ENCODE measurements around the gene CELSR1. TPM values are rescaled to one million over a fixed set of nuclear protein-coding genes. Genes with fewer than 3 reads are reported as not detected.
"Not testable (repeated sequence)": the region's sequence is repeated elsewhere in the genome, so short reads cannot be mapped to it uniquely, and the experiment has no call there.

CELSR1 gene
- total RNA-seq, 3 donors from 2014 or later = 0.22 to 0.63 (median 0.38) TPM

DNA sequence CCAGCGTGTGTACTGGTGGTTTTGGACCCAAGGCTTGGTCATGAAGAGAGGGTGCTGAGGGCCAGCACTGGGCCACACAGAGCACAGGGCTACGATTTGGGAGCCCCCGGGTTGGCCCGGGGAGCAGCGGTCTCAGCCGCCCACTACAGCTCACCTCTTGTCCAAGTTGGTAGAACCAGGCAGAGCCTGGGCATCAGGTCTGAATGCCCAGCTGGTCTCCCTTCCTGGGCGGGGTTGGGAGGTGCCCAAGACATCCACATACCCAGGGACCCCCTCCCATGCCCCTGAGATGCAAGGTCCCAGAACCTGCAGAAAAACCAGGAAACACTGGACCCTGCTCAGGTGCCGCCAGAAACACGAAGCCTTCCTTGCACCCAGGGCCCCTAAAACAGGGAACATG is 18.0 kb downstream of the CELSR1 start:
- peaks cover 2% of the 10 kb centered on the region for H3K27me3 Mint-ChIP-seq (ENCODE audit: low read depth)
- H3K4me1 Mint-ChIP-seq (ENCODE audit: low read depth) = no peaks in the 10 kb centered on the region
- no peaks in the 10 kb centered on the region for H3K36me3 Mint-ChIP-seq (ENCODE audit: insufficient read depth)
- no peaks in the 10 kb centered on the region for H3K9me3 Mint-ChIP-seq
- H3K4me3 Mint-ChIP-seq = no peak overlapping the region
- DNase-seq (no peak), ATAC-seq (no peak)

DNA sequence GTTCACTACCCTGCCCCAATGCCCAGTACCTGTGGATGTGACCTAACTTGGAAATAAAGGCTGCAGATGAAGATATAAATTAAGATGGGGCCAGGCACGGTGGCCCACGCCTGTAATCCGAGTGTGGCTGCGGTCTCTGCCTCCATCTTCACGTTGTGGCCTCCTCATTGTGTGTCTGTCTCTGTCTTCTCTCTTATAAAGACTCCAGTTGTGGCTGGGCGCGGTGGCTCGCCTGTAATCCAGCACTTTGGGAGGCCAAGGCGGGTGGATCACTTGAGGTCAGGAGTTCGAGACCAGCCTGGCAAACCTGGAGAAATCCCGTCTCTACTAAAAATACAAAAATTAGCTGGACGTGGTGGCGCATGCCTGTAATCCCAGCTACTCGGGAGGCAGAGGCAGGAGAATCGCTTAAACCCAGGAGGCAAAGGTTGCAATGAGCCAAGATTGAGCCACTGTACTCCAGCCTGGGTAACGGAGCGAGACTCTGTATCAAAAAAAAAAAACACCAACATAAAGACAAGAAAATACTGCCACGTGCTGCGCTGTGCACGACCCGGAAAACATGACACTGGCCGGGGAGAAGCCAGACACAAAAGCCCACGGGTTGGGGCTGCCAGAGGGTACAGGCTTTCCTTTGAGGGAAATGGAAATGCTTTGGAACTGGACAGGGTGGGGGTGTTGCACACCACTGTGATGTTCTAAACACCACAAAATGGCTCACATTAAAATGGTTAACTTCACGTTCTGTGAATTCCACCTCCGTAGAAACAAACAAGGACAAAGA is 18.7 kb downstream of the CELSR1 start:
- Mint-ChIP-seq H3K4me1 (ENCODE audit: low read depth) (no peaks in the 10 kb centered on the region), H3K4me3 (no peak overlapping the region), H3K27me3 (ENCODE audit: low read depth) (peaks cover 2% of the 10 kb centered on the region)

DNA sequence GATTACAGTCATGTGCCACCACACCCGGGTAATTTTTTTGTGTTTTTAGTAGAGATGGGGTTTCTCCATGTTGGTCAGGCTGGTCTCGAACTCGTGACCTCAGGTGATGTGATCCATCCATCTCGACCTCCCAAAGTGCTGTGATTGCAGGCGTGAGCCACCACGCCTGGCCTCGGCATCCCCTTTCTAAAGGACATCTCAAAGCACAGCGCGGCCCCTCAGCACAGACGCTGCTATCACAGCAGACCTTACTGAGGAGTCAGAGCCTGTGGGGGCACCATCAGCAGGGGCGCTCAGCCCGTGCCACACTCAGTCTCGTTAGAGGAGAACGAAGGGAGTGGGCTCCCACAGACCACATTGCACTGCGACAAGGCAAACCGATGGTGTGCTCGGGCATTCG is 19.4 kb downstream of the CELSR1 start:
- H3K4me3 Mint-ChIP-seq = no peak overlapping the region
- no peaks in the 10 kb centered on the region for H3K36me3 Mint-ChIP-seq (ENCODE audit: insufficient read depth)
- no peaks in the 10 kb centered on the region for H3K4me1 Mint-ChIP-seq (ENCODE audit: low read depth)
- no peak for DNase-seq
- no peak for ATAC-seq
- H3K27me3 Mint-ChIP-seq (ENCODE audit: low read depth) = peaks cover 2% of the 10 kb centered on the region
- no peaks in the 10 kb centered on the region for H3K9me3 Mint-ChIP-seq

More for the DNA sequence above, 18.7 kb downstream of the CELSR1 start:
- DNase-seq (no peak), ATAC-seq (no peak)
- H3K36me3 Mint-ChIP-seq (ENCODE audit: insufficient read depth) = no peaks in the 10 kb centered on the region
- no peaks in the 10 kb centered on the region for H3K9me3 Mint-ChIP-seq

DNA sequence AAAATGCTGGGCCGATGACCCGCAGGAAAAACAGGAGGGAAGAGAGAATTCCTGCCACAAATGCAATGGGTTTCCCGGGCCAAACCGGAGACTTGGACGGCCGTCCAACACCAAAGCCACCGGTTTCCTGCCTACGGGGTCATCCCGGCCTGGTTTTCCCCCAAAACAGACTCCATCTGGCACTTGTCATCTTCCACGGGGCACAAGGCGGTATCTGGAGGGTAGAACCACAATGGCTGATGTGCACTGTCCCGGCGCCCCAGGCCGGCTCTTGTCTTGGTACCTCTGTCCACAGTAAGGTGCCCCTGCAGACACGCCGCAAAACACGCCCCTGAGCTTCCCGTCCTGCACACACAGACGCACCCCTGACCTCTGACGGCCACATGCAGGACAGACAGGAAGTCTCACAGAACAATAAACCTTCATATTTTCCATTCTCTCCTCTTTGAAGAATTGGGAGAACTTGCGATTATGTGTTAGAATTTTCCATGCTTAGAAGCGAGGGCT is 20.1 kb downstream of the CELSR1 start:
- no peaks in the 10 kb centered on the region for H3K36me3 Mint-ChIP-seq (ENCODE audit: insufficient read depth)
- ATAC-seq (no peak), DNase-seq (no peak)
- H3K9me3 Mint-ChIP-seq = no peaks in the 10 kb centered on the region
- no peaks in the 10 kb centered on the region for H3K4me1 Mint-ChIP-seq (ENCODE audit: low read depth)
- H3K4me3 Mint-ChIP-seq = no peak overlapping the region
- peaks cover 2% of the 10 kb centered on the region for H3K27me3 Mint-ChIP-seq (ENCODE audit: low read depth)

DNA sequence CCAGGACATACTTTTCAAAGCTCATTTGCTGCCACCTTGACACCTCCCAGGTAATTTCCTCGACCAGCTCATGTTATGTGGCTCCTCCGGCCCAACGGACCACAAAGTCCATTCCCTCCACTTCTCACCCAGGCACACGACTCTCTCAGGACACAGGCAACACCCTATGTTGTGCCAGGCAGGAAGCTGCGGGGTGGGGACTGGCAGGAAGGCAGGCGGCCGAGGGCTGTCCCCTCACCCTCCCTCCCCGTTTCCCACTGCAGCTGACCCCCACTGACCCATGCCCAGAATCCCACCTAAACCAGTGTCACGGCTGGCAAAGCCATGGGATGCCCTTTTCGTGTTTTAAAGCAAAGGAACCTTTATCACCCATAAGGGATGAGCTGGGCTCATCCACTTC is 20.8 kb downstream of the CELSR1 start:
- no peaks in the 10 kb centered on the region for H3K36me3 Mint-ChIP-seq (ENCODE audit: insufficient read depth)
- no peaks in the 10 kb centered on the region for H3K9me3 Mint-ChIP-seq
- DNase-seq = no peak
- ATAC-seq = no peak
- H3K27me3 Mint-ChIP-seq (ENCODE audit: low read depth) = peaks cover 2% of the 10 kb centered on the region
- no peak overlapping the region for H3K4me3 Mint-ChIP-seq
- H3K4me1 Mint-ChIP-seq (ENCODE audit: low read depth) = no peaks in the 10 kb centered on the region

DNA sequence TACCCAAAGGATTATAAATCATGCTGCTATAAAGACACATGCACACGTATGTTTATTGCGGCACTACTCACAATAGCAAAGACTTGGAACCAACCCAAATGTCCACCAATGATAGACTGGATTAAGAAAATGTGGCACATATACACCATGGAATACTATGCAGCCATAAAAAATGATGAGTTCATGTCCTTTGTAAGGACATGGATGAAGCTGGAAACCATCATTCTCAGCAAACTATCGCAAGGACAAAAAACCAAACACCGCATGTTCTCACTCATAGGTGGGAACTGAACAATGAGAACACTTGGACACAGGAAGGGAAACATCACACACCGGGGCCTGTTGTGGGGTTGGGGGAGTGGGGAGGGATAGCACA is 21.3 kb downstream of the CELSR1 start:
- not testable (repeated sequence) for ATAC-seq; H3K36me3 Mint-ChIP-seq (ENCODE audit: insufficient read depth); H3K27me3 Mint-ChIP-seq (ENCODE audit: low read depth); H3K4me1 Mint-ChIP-seq (ENCODE audit: low read depth); H3K9me3 Mint-ChIP-seq; H3K4me3 Mint-ChIP-seq; DNase-seq

DNA sequence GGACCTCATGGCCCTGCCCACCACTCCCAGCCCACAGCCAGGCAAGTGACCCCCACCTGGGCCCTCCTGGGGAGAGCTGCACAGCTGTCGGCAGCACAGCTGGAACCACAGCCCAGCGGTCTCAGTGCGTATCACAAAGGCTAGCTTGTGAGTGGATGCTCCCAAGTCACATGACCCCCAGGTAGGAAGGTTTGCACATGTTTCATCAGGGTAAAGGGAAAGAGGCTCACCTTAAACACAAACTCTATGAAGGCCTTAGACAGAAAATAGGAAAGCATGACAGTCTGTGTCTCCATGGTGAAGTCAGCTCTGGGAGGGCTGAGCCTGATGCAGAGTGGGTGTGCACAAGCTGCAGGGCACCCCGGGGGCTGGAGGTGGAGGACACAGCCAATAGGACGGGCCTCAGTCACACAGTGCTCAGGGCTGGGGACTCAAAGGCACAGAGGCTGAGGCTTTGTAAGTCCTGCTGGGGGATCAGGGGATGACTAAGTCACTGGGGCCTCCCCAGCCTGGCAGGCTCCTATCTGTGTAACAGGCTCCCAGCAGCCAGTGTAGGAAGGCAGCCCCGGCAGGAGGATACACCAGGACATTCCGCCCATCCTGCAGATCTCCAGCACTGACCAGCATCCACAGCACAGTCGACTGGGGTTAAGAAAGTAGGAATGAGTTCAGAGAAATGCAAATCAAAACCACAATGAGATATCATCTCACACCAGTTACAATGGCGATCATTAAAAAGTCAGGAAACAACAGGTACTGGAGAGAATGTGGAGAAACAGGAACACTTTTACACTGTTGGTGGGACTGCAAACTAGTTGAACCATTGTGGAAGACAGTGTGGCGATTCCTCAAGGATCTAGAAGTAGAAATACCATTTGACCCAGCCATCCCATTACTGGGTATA is 22.0 kb downstream of the CELSR1 start:
- Mint-ChIP-seq H3K4me1 (ENCODE audit: low read depth) (no peaks in the 10 kb centered on the region), H3K4me3 (no peak overlapping the region), H3K27me3 (ENCODE audit: low read depth) (peaks cover 6% of the 10 kb centered on the region), H3K36me3 (ENCODE audit: insufficient read depth) (no peaks in the 10 kb centered on the region), H3K9me3 (no peaks in the 10 kb centered on the region)
- ATAC-seq (peak in 1 of 2 donors; percentile 21), DNase-seq (no peak)

DNA sequence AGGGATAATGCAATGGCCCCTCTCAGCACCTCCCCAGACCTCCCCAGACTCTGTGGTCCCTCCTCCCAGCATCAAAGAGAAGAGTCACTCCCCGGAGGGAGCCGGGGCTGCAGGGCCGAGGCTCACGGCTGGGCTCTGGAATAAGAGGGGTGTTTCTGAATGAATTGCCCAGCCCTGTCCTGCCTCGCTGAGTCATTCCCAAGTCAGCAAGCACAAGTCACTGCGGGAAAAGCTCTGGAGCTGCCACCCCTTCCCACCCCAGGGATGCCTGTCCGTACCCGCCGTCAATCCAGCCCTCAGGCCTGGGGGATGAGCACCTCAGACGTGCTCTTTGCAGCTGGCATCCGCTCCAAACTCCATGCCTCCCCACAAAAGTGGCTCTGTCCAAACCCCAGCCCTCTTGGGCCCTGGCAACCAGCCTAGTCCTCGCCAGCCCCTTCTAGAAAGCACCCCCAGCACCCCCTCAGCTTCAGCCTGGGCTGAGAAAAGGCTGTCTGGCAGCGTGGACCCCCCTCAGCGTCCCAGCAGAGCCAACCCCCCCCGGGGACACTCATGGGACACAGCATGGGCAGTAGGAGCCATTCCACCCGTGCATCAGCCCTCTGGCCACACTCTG is 22.7 kb downstream of the CELSR1 start:
- Mint-ChIP-seq H3K27me3 (ENCODE audit: low read depth) (peaks cover 6% of the 10 kb centered on the region), H3K36me3 (ENCODE audit: insufficient read depth) (no peaks in the 10 kb centered on the region), H3K4me1 (ENCODE audit: low read depth) (no peaks in the 10 kb centered on the region), H3K4me3 (no peak overlapping the region), H3K9me3 (no peaks in the 10 kb centered on the region)
- ATAC-seq (no peak), DNase-seq (no peak)

DNA sequence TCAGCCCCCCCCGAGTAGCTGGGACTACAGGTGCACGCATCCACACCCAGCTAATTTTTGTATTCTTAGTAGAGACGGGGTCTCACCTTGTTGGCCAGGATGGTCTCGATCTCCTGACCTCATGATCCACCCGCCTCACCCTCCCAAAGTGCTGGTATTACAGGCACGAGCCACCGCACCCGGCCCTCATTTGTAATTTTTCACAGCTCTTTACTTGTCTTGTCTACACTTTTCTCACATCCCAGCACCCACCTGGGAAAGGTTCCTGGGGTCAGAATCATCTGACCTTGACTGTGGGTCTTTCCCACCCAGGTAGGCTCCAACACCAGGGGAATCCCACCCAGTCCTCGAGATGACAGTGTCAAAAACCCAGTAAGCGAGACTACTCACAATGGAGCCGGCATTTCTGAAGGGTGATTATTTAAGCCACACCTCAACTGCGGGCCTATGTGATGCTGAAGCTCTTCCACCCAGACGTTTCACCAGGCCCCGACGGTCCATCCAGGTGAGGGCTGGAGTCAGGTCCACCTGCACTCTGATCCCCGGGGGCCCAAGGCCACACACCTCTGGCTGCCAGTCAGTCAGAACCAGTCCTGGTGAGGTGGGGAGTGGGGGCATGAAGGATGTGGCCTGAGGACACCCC is 23.4 kb downstream of the CELSR1 start:
- no peak for ATAC-seq
- Mint-ChIP-seq H3K4me1 (ENCODE audit: low read depth) (no peaks in the 10 kb centered on the region), H3K4me3 (no peak overlapping the region), H3K27me3 (ENCODE audit: low read depth) (peaks cover 6% of the 10 kb centered on the region), H3K36me3 (ENCODE audit: insufficient read depth) (no peaks in the 10 kb centered on the region), H3K9me3 (no peaks in the 10 kb centered on the region)
- no peak for DNase-seq

DNA sequence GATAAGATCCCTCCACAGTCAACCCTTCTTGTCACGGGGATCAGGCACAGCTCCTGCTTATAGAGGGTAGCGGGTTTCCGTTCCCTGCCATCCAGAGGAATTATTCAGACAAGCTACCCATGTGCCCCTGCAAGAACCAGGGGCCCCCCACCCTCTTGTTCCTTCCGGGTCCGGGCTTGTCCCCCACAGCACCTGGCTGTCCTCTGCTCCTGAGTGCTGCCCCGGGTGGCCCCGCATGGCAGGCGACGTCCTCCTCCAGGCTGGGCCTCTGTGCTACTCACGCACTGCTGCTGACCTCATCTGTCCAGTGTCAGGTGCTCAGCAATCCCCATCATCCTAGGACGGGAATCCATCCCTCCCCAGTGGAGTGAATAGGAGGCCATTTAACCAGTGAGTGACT is 24.7 kb downstream of the CELSR1 start:
- Mint-ChIP-seq H3K4me1 (ENCODE audit: low read depth) (no peaks in the 10 kb centered on the region), H3K9me3 (no peaks in the 10 kb centered on the region), H3K27me3 (ENCODE audit: low read depth) (peaks cover 6% of the 10 kb centered on the region), H3K4me3 (no peak overlapping the region), H3K36me3 (ENCODE audit: insufficient read depth) (no peaks in the 10 kb centered on the region)
- DNase-seq (no peak), ATAC-seq (no peak)

DNA sequence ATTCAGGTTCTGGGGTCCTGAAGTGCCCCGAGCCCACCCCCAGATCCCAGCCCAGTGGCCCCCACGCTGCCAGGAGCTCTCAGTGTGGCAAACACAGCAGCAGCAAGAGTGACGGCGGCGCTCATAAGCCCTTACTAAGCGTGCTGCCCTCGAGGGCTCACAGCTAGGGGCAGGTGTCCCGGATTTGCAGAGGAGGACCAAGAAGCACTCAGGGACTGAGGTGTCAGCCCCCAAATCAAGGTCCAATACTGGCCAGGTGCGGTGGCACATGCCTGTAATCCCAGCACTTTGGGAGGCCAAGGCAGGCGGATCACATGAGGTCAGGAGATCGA is 25.4 kb downstream of the CELSR1 start:
- no peaks in the 10 kb centered on the region for H3K4me1 Mint-ChIP-seq (ENCODE audit: low read depth)

DNA sequence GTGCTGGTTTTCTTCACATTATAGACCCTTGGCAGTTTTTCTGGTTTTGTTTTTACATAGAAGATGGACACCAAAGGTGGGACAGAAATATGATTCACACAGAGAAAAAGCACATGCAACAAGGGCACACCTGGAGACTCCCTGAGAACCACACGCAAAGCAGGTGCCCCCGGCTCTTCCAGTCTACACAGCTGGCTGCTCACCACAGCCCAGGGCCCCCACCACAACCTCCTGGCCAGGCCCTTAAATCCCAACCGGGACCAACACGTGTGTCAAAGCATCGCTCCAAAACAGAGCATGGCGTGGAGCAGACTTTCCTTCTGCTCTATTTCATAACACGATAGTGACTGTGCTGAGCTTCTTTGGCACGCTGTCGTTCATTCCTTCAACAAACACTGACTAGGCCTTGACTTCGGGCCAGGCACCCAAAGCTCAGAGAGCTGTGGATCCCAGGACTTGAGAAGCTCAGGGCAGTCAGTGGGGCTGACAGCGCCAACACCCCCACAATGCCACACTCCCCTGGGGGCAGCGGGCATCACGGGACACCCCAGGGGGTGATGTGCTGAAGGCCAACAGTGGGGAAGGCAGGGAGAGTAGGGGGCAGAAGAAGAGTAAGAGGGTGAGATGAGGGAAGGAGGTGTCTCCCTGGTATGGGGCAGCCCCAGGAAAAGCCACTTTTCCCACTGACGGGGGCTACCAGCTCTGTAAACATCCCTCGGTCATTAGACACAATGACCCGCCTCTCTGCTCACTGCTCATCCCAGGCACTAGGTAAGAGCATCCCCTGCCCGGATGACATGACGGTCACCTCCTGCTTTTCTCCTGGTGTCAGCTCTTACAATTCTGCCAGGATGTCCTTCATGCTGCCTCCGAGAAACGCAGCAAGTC is 26.0 kb downstream of the CELSR1 start:
- no peaks in the 10 kb centered on the region for H3K9me3 Mint-ChIP-seq
- ATAC-seq (no peak), DNase-seq (no peak)
- peaks cover 6% of the 10 kb centered on the region for H3K27me3 Mint-ChIP-seq (ENCODE audit: low read depth)
- no peak overlapping the region for H3K4me3 Mint-ChIP-seq
- H3K4me1 Mint-ChIP-seq (ENCODE audit: low read depth) = no peaks in the 10 kb centered on the region
- H3K36me3 Mint-ChIP-seq (ENCODE audit: insufficient read depth) = no peaks in the 10 kb centered on the region

More for the DNA sequence above, 25.4 kb downstream of the CELSR1 start:
- DNase-seq (no peak), ATAC-seq (no peak)
- Mint-ChIP-seq H3K36me3 (ENCODE audit: insufficient read depth) (no peaks in the 10 kb centered on the region), H3K4me3 (no peak overlapping the region), H3K27me3 (ENCODE audit: low read depth) (peaks cover 6% of the 10 kb centered on the region), H3K9me3 (no peaks in the 10 kb centered on the region)

DNA sequence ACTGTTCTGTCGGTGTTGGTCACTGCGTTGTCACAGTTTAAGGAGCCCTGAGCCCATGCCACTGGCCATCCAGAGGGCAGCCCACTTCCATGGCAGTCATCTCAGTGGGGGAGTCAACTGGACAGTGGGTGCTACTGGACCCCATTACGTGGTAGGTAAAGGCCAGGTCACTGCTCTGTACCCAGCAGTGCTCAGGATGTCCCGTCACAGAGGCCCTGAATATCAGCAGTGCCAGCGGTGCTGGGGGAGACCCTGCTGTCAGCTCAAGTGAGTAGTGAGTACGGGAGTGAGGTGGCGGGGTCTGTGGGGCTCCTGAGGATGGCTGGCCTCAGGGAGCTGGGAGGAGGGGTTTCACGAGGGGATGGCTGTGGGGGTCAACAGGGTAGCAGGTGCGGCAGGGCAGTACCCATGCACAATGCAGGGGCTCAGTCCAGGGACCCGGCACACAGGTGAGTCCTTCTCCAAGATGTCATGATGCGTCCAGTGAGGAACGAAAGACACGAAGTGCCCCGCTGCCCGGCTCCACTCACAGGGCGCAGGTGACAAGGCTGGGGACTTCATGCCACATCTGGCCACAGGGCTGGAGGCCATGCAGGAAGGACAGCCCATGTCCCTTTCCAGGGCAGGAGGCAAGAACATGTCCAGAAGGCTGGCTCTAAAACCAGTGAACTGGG is 27.9 kb downstream of the CELSR1 start:
- H3K27me3 Mint-ChIP-seq (ENCODE audit: low read depth) = peaks cover 6% of the 10 kb centered on the region
- no peak for ATAC-seq
- DNase-seq = no peak
- no peaks in the 10 kb centered on the region for H3K9me3 Mint-ChIP-seq
- H3K4me1 Mint-ChIP-seq (ENCODE audit: low read depth) = no peaks in the 10 kb centered on the region
- H3K4me3 Mint-ChIP-seq = no peak overlapping the region
- no peaks in the 10 kb centered on the region for H3K36me3 Mint-ChIP-seq (ENCODE audit: insufficient read depth)
